Thymus (tissue), 11 donors: ENCODE results near the gene OR6K6. TPM values are rescaled to one million over a fixed set of nuclear protein-coding genes. Genes with fewer than 3 reads are reported as not detected.

Source experiments
- DNase-seq, 9 donors: peaks; one replicate each; pipeline ENCODE4 v3.0.0-alpha.2; 2013; ENCODE audit warnings: low spot score in 9 of 9, low read depth in 6 of 9, missing footprints in 1 of 9
- H3K27ac ChIP-seq, 2 donors: one replicate each; pipeline ENCODE4 v1.5.1; 2013; ENCODE audit warnings: control low read depth in 1 of 2, low read depth in 1 of 2, low read length in 1 of 2, mild to moderate bottlenecking in 1 of 2, moderate library complexity in 1 of 2
- H3K27me3 ChIP-seq, 2 donors: one replicate each; pipeline ENCODE4 v1.5.1; 2013; ENCODE audit warnings: low read length in 1 of 2; ENCODE audit not compliant: control insufficient read depth in 2 of 2, insufficient read depth in 1 of 2
- H3K36me3 ChIP-seq, 2 donors: one replicate each; pipeline ENCODE4 v1.5.1; 2013; ENCODE audit warnings: low read length in 1 of 2, mild to moderate bottlenecking in 1 of 2, moderate library complexity in 1 of 2; ENCODE audit not compliant: control insufficient read depth in 2 of 2, insufficient read depth in 2 of 2
- H3K4me1 ChIP-seq, 2 donors: one replicate each; pipeline ENCODE4 v1.5.1; 2013; ENCODE audit warnings: low read length in 2 of 2; ENCODE audit not compliant: control insufficient read depth in 2 of 2, insufficient read depth in 2 of 2
- H3K4me3 ChIP-seq, 2 donors: one replicate each; pipeline ENCODE4 v1.5.1; 2013; ENCODE audit warnings: low read length in 2 of 2, control low read depth in 1 of 2, mild to moderate bottlenecking in 1 of 2
- H3K9me3 ChIP-seq, 2 donors: one replicate each; pipeline ENCODE4 v1.5.1; 2013; ENCODE audit warnings: low read length in 1 of 2, mild to moderate bottlenecking in 1 of 2; ENCODE audit not compliant: control insufficient read depth in 2 of 2, insufficient read depth in 1 of 2
- WGBS: extraction: QIAGEN DNeasy Blood & Tissue Kit; methylation state at CpG from one replicate; pipeline ENCODE4 v1.1.7; 2013; 5-methylcytosine and 5-hydroxymethylcytosine counted together
- polyA plus RNA-seq: library from polyadenylated mRNA; stranded (reverse); fragments of 200-250 nt; gene quantifications from one replicate; pipeline ENCODE4 v1.2.3, GENCODE V29; 2013
- total RNA-seq: library from RNA; stranded (reverse); fragments of 120-200 nt; gene quantifications from one replicate; pipeline ENCODE4 v1.2.4, GENCODE V29; 2013
- donor health status: healthy.

OR6K6 gene
- total and polyA plus RNA-seq, 2 donors, result 0.02 TPM; not detected in 1

DNA sequence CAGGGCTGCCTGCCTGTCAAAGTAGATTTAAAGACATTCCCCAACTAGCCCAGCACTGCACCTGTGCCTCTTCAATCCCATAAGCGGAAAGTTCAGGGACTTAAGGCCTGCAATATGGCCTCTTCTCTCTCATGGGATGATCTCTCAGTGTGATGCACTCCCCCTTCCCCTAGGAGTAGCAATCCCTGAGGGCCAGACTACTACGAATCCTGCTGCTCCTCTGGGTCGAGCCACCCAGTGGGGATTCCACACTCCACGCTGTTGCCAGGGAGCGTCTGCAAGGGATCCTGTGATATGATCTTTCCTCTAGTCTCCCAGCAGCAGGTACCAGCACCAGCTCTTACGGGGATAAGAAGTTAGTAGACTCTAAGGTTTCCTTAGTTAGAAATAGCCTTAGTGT lies 39.7 kb downstream of the OR6K6 start:
- no peak overlapping the region for H3K4me3 ChIP-seq

GRCh38 chr1:158798531-158798930 lies 44.0 kb downstream of the OR6K6 start:
- no peak for DNase-seq
- no peaks in the 10 kb centered on the region for H3K27me3 ChIP-seq
- H3K36me3 ChIP-seq, result no peaks in the 10 kb centered on the region
- H3K4me3 ChIP-seq, result no peak overlapping the region
- H3K27ac ChIP-seq, result no peak overlapping the region
- no peaks in the 10 kb centered on the region for H3K4me1 ChIP-seq
- H3K9me3 ChIP-seq, result no peaks in the 10 kb centered on the region
- WGBS, result 95% methylated on average over 3 of the region's 3 CpGs

More for the DNA sequence above, 39.7 kb downstream of the OR6K6 start:
- Histone ChIP-seq H3K27me3 (no peaks in the 10 kb centered on the region), H3K9me3 (no peaks in the 10 kb centered on the region), H3K36me3 (no peaks in the 10 kb centered on the region), H3K4me1 (no peaks in the 10 kb centered on the region), H3K27ac (no peak overlapping the region)
- no peak for DNase-seq
- 88% methylated on average over 6 of the region's 6 CpGs for WGBS

DNA sequence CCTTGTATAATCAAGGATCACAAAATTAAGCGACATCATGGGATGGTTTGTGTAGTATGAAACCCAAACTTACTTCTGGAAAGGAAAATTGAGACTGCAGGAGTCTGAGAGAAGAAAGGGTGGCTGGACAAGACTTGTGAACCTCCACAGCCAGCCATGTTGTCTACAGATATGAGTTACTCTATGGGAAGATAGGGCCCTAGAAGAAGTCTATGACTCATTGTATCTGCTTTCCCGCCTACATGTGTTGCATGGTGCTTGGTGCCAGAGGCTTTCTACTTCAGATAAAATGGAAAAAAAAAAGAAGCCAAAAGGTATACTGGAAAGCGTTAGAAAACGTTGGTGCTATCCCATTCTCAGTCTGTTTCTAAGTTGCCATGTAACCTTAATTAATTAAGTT lies 45.2 kb downstream of the OR6K6 start:
- Histone ChIP-seq H3K9me3 (no peaks in the 10 kb centered on the region), H3K4me1 (no peaks in the 10 kb centered on the region), H3K27me3 (no peaks in the 10 kb centered on the region), H3K4me3 (no peak overlapping the region), H3K36me3 (no peaks in the 10 kb centered on the region), H3K27ac (no peak overlapping the region)
- 94% methylated on average over 4 of the region's 4 CpGs for WGBS
- DNase-seq, result no peak

- no peak overlapping the region for H3K27ac ChIP-seq
Observed at GRCh38 chr1:158800526-158800925, 46.0 kb downstream of the OR6K6 start.

DNA sequence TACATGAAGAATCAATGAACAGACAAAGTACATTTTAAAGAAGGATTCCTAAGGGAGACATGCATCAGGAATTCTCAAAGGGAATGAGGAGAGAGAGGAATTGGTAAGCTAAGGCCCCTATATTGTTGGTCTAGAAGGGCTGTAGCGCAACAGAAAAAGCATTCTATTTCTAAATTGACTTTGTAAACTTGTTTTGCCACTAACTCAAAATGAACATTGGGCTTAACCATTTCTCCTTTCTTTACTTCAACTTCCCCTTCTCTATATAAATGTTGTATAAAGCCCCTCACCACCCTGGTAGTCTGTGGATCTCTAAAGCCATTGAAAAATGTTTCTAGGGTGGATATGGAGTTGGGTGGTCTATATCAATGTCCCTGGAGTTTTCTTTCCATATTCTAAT lies 46.9 kb downstream of the OR6K6 start:
- Histone ChIP-seq H3K4me1 (no peaks in the 10 kb centered on the region), H3K4me3 (no peak overlapping the region), H3K36me3 (no peaks in the 10 kb centered on the region), H3K27me3 (no peaks in the 10 kb centered on the region), H3K27ac (no peak overlapping the region), H3K9me3 (no peaks in the 10 kb centered on the region)
- no peak for DNase-seq
- WGBS, result 97% methylated on average over 1 of the region's 1 CpG

More at GRCh38 chr1:158800526-158800925, 46.0 kb downstream of the OR6K6 start:
- Histone ChIP-seq H3K36me3 (no peaks in the 10 kb centered on the region), H3K4me3 (no peak overlapping the region), H3K9me3 (no peaks in the 10 kb centered on the region), H3K4me1 (no peaks in the 10 kb centered on the region), H3K27me3 (no peaks in the 10 kb centered on the region)
- WGBS, result 94% methylated on average over 2 of the region's 2 CpGs
- no peak for DNase-seq

DNA sequence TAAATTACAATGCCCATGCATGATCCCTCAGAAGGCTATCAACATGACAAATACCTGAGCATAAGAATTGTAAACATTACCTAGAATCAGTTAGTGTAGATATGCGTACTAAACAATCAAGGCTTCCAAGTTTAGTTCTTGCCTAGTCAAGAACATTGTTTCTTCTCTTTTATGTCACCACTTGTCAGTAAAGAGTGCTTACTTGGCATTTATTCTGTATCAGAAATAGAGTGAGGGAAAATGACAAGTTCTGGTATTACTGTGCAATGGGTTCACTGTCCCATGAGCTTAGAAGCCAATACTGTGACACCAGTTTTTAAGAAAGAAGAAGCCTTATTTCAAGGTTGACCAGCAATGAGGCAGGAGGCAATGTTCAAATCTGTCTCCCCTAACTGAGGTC lies 49.2 kb downstream of the OR6K6 start:
- H3K36me3 ChIP-seq, result no peaks in the 10 kb centered on the region
- no peak overlapping the region for H3K4me3 ChIP-seq
- H3K27me3 ChIP-seq, result no peaks in the 10 kb centered on the region
- no peak for DNase-seq
- WGBS, result 99% methylated on average over 1 of the region's 1 CpG
- H3K9me3 ChIP-seq, result no peaks in the 10 kb centered on the region
- no peaks in the 10 kb centered on the region for H3K4me1 ChIP-seq
- H3K27ac ChIP-seq, result no peak overlapping the region

Other genes starting within 250 kb of the OR6K6 start
- gene OR6Y1, start 200.3 kb upstream of the OR6K6 start, total RNA-seq, result not detected
- gene OR6Y1, start 200.3 kb upstream of the OR6K6 start, polyA plus RNA-seq, result not detected
- not detected for gene OR6P1, start 184.1 kb upstream of the OR6K6 start, total RNA-seq
- not detected for gene OR6P1, start 184.1 kb upstream of the OR6K6 start, polyA plus RNA-seq
- not detected for gene OR10X1, start 174.8 kb upstream of the OR6K6 start, total RNA-seq
- gene OR10X1, start 174.8 kb upstream of the OR6K6 start, polyA plus RNA-seq, result not detected
- gene OR10Z1, start 149.5 kb upstream of the OR6K6 start, total RNA-seq, result under 0.01 TPM
- not detected for gene OR10Z1, start 149.5 kb upstream of the OR6K6 start, polyA plus RNA-seq
- gene SPTA1, start 68.0 kb upstream of the OR6K6 start, total RNA-seq, result 4.6 TPM
- 0.41 TPM for gene SPTA1, start 68.0 kb upstream of the OR6K6 start, polyA plus RNA-seq
- gene OR6K2, start 54.1 kb upstream of the OR6K6 start, total RNA-seq, result not detected
- gene OR6K2, start 54.1 kb upstream of the OR6K6 start, polyA plus RNA-seq, result not detected
- not detected for gene OR6K3, start 34.0 kb upstream of the OR6K6 start, total RNA-seq
- not detected for gene OR6K3, start 34.0 kb upstream of the OR6K6 start, polyA plus RNA-seq
- not detected for gene OR6N1, start 17.5 kb downstream of the OR6K6 start, total RNA-seq
- not detected for gene OR6N1, start 17.5 kb downstream of the OR6K6 start, polyA plus RNA-seq
- gene OR6N2, start 26.5 kb downstream of the OR6K6 start, total RNA-seq, result not detected
- not detected for gene OR6N2, start 26.5 kb downstream of the OR6K6 start, polyA plus RNA-seq
- gene MNDA, start 76.6 kb downstream of the OR6K6 start, total RNA-seq, result 21.6 TPM
- 13.6 TPM for gene MNDA, start 76.6 kb downstream of the OR6K6 start, polyA plus RNA-seq
- 8.6 TPM for gene PYHIN1, start 176.8 kb downstream of the OR6K6 start, total RNA-seq
- gene PYHIN1, start 176.8 kb downstream of the OR6K6 start, polyA plus RNA-seq, result 3.2 TPM